Progenitor cell of endocrine pancreas (in vitro differentiated cells): ENCODE data around the gene GH2. TPM values are rescaled to one million over a fixed set of nuclear protein-coding genes. Genes with fewer than 3 reads are reported as not detected.
A peak's percentile ranks its signal among the peaks of the same experiment; 100 is the strongest.
"Not testable (repeated sequence)": the region's sequence is repeated elsewhere in the genome, so short reads cannot be mapped to it uniquely, and the experiment has no call there.

Experiments used
- DNase-seq: peaks from one replicate; pipeline ENCODE4 v3.0.0; 2021; ENCODE audit warnings: low spot score; ENCODE audit not compliant: unreplicated experiment
- H3K27ac Mint-ChIP-seq: 2 replicates; pipeline ENCODE4 v1.8.0; 2021; ENCODE audit warnings: mild to moderate bottlenecking, moderate library complexity, mixed read lengths
- H3K27me3 Mint-ChIP-seq: 2 replicates; pipeline ENCODE4 v1.8.0; 2021; ENCODE audit warnings: mixed read lengths
- H3K36me3 Mint-ChIP-seq: 2 replicates; pipeline ENCODE4 v1.8.0; 2022; ENCODE audit warnings: mixed read lengths; ENCODE audit not compliant: insufficient read depth
- H3K4me1 Mint-ChIP-seq: 2 replicates; pipeline ENCODE4 v1.8.0; 2021; ENCODE audit warnings: low read depth, mixed read lengths
- H3K4me3 Mint-ChIP-seq: 2 replicates; pipeline ENCODE4 v1.8.0; 2021; ENCODE audit warnings: low read depth, mild to moderate bottlenecking, moderate library complexity, mixed read lengths
- H3K9me3 Mint-ChIP-seq: 2 replicates; pipeline ENCODE4 v1.8.0; 2021; ENCODE audit warnings: low read depth, mixed read lengths
- CTCF ChIP-seq: fragments of 200-600 bp; sonication (generic); IDR thresholded peaks from one replicate; pipeline ENCODE4 v1.5.0; 2021; ENCODE audit warnings: antibody characterized with exemption, mild to moderate bottlenecking; ENCODE audit not compliant: unreplicated experiment
- total RNA-seq: library from RNA; stranded (reverse); gene quantifications from 2 replicates; pipeline ENCODE4 v1.2.1, GENCODE V29; 2021

Gene GH2
- total RNA-seq, 1 donor from 2014 or later = not detected

GRCh38 chr17:63903787-63904201 is 22.1 kb upstream of the GH2 start:
- not testable (repeated sequence) for H3K4me1 Mint-ChIP-seq, H3K36me3 Mint-ChIP-seq, H3K9me3 Mint-ChIP-seq, H3K27ac Mint-ChIP-seq, H3K4me3 Mint-ChIP-seq, DNase-seq
- H3K27me3 Mint-ChIP-seq = peaks cover 29% of the 10 kb centered on the region
- TF ChIP-seq CTCF = peak; percentile 61

- not testable (repeated sequence) for DNase-seq, H3K27ac Mint-ChIP-seq, H3K4me3 Mint-ChIP-seq, H3K9me3 Mint-ChIP-seq, H3K36me3 Mint-ChIP-seq, H3K4me1 Mint-ChIP-seq
- peaks cover 15% of the 10 kb centered on the region for H3K27me3 Mint-ChIP-seq
Observed at GRCh38 chr17:63901971-63902370, 20.2 kb upstream of the GH2 start.

GRCh38 chr17:63898899-63899798 is 17.4 kb upstream of the GH2 start:
- H3K27me3 Mint-ChIP-seq = peaks cover 14% of the 10 kb centered on the region
- not testable (repeated sequence) for H3K36me3 Mint-ChIP-seq, H3K4me3 Mint-ChIP-seq, H3K27ac Mint-ChIP-seq, H3K9me3 Mint-ChIP-seq, DNase-seq, H3K4me1 Mint-ChIP-seq

- not testable (repeated sequence) for H3K4me1 Mint-ChIP-seq, H3K9me3 Mint-ChIP-seq, H3K27ac Mint-ChIP-seq, H3K36me3 Mint-ChIP-seq, H3K4me3 Mint-ChIP-seq, DNase-seq
- peaks cover 16% of the 10 kb centered on the region for H3K27me3 Mint-ChIP-seq
Observed at GRCh38 chr17:63896524-63897354, 15.0 kb upstream of the GH2 start, which contains the start of gene CSH1. Gene CSH1, minus strand, starts transcription at chr17:63896574. Its CDS starts 63 bp downstream, at chr17:63896511.

- H3K4me3 Mint-ChIP-seq, H3K36me3 Mint-ChIP-seq, H3K4me1 Mint-ChIP-seq, H3K9me3 Mint-ChIP-seq, H3K27ac Mint-ChIP-seq, H3K27me3 Mint-ChIP-seq, DNase-seq: not testable (repeated sequence)
Observed at GRCh38 chr17:63894821-63895220, 13.1 kb upstream of the GH2 start.

- not testable (repeated sequence) for H3K4me3 Mint-ChIP-seq, H3K36me3 Mint-ChIP-seq, DNase-seq, H3K4me1 Mint-ChIP-seq, H3K9me3 Mint-ChIP-seq, H3K27ac Mint-ChIP-seq
- H3K27me3 Mint-ChIP-seq = peaks cover 10% of the 10 kb centered on the region
Observed at GRCh38 chr17:63894021-63894420, 12.3 kb upstream of the GH2 start.

- TF ChIP-seq CTCF = peak; percentile 50
- H3K4me3 Mint-ChIP-seq, H3K9me3 Mint-ChIP-seq, H3K27ac Mint-ChIP-seq, H3K36me3 Mint-ChIP-seq, H3K4me1 Mint-ChIP-seq, DNase-seq: not testable (repeated sequence)
- H3K27me3 Mint-ChIP-seq = peaks cover 15% of the 10 kb centered on the region
Observed at GRCh38 chr17:63892316-63893037, 10.7 kb upstream of the GH2 start.
